Stomach (tissue), 4 donors: ENCODE results near the gene OSTC.

Experiments used
- POLR2A ChIP-seq, 4 donors: fragments of 450-650 bp; IDR thresholded peaks; one replicate each; pipeline ENCODE4 v1.6.1; 2016; ENCODE audit warnings: antibody characterized with exemption in 4 of 4, control low read depth in 2 of 4, mild to moderate bottlenecking in 1 of 4, moderate library complexity in 1 of 4
- POLR2AphosphoS5 ChIP-seq, 3 donors: sonication (generic); formaldehyde crosslinking; IDR thresholded peaks; one replicate each; pipeline ENCODE4 v1.6.1; 2016; ENCODE audit warnings: antibody characterized with exemption in 3 of 3
- TF ChIP-seq, protein P1 (sequence below), 7 experiments: fragments of 450-650 bp in 4 of 7; fragments of 200-600 bp in 3 of 7; sonication (generic) in 3 of 7; IDR thresholded peaks; one replicate each; pipeline ENCODE4 v1.5.1; 2016 to 2019; ENCODE audit warnings: antibody characterized with exemption in 7 of 7, control low read depth in 2 of 7, mild to moderate bottlenecking in 1 of 7

DNA sequence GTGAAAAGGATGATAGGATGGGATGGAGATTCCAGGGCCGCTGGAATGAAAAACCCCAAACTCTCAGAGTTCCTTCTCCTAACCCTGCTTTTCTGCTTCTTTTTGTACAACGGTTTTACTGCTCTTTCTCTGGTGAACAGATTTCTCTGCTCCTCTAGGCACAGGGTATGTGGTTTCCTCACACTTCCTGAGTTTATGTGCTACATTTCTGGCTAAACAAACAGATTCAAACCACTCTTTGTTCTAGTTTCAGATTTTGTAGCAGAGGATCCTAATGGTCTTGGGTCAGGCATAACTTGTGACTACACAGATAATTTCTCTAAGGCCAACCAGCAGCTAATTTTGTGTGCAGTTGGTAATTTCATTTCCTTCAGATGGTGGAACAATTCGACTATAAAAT is 52.6 kb downstream of the OSTC start:
- TF ChIP-seq, protein P1, sequence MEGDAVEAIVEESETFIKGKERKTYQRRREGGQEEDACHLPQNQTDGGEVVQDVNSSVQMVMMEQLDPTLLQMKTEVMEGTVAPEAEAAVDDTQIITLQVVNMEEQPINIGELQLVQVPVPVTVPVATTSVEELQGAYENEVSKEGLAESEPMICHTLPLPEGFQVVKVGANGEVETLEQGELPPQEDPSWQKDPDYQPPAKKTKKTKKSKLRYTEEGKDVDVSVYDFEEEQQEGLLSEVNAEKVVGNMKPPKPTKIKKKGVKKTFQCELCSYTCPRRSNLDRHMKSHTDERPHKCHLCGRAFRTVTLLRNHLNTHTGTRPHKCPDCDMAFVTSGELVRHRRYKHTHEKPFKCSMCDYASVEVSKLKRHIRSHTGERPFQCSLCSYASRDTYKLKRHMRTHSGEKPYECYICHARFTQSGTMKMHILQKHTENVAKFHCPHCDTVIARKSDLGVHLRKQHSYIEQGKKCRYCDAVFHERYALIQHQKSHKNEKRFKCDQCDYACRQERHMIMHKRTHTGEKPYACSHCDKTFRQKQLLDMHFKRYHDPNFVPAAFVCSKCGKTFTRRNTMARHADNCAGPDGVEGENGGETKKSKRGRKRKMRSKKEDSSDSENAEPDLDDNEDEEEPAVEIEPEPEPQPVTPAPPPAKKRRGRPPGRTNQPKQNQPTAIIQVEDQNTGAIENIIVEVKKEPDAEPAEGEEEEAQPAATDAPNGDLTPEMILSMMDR (IDR thresholded peaks at IDR 0.05), result no peak
- no peak for TF ChIP-seq POLR2AphosphoS5 (IDR thresholded peaks at IDR 0.05)
- TF ChIP-seq POLR2A (IDR thresholded peaks at IDR 0.05), result no peak
